Right ventricle myocardium superior (tissue), 1 donor: ENCODE measurements around the gene PHOX2A. TPM values are rescaled to one million over a fixed set of nuclear protein-coding genes. Genes with fewer than 3 reads are reported as not detected.
A peak's percentile ranks its signal among the peaks of the same experiment; 100 is the strongest.

Source experiments
- ATAC-seq: fragments of 200-7000 bp; cut with Tn5 transposase; one replicate; pipeline ENCODE4 v1.9.1; 2020; ENCODE audit warnings: mild to moderate bottlenecking; ENCODE audit not compliant: poor library complexity
- DNase-seq: peaks from one replicate; pipeline ENCODE4 v3.0.0-alpha.2; 2020
- intact Hi-C: fragments of 100-400 bp; cut with DNase I; formaldehyde crosslinking; loops from one replicate; pipeline ENCODE4 v1.11.2; 2022
- total RNA-seq: library from RNA; stranded (reverse); fragmentation: NEBNext Ultra II Directional; extraction: Animal tissue kit (Norgen Biotek cat#: 25700); gene quantifications from one replicate; pipeline ENCODE4 v1.2.1, GENCODE V29; 2021
- donor health status: DM: no; HTN: yes; CAD: no; lungs with severe emphysema.

The PHOX2A gene
- total RNA-seq, 1 donor from 2014 or later, result not detected

DNA sequence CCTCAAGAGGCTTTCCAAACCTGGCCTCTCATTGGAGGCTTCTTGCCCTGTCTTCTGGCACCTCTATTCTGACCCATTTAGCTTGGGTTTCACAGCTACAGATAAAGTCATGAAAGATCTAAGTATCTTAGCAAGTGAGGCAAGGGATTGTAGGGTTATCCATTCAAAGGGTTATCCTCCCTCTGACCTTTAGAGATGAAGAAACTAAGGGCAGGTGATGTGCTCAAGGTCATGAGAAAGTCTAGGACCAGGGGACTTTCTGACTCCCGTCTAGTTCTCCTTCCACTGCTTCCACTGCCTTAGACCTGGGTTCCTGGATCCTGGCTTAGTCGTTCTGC is 7.2 kb downstream of the PHOX2A start:
- ATAC-seq, result no peak
- intact Hi-C loops, result no loop called here
- no peak for DNase-seq

DNA sequence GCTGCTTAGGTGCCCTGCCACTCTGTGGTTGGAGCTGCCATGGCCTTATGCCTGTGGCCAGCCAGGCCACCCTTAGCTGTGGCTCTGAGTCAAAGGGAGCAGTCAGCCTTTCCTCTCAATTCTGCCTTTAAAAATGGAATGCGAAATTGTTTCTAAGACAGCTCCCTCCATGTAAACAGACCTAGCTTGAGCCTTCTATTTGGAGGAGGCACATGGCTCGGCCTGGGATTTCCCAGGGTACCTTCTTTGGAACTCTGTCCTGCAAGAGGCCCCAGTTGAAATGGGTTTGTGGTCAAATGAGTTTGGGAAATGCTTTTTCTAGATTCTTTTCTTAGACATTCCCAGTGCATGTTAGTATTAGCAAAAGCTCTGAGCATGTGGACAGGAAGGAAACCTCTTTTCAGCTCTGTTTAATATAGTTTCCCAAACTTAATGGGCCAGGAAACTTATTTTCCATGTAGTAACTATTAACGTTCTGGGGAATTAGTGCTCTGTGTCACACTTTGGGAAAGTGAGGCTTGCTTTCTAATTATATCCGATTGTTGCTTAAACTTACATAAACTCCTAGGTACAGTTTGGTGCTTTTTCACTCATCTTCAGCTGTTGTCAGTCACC is 7.8 kb downstream of the PHOX2A start:
- ATAC-seq (no peak), DNase-seq (no peak)
- intact Hi-C loops, result no loop called here

DNA sequence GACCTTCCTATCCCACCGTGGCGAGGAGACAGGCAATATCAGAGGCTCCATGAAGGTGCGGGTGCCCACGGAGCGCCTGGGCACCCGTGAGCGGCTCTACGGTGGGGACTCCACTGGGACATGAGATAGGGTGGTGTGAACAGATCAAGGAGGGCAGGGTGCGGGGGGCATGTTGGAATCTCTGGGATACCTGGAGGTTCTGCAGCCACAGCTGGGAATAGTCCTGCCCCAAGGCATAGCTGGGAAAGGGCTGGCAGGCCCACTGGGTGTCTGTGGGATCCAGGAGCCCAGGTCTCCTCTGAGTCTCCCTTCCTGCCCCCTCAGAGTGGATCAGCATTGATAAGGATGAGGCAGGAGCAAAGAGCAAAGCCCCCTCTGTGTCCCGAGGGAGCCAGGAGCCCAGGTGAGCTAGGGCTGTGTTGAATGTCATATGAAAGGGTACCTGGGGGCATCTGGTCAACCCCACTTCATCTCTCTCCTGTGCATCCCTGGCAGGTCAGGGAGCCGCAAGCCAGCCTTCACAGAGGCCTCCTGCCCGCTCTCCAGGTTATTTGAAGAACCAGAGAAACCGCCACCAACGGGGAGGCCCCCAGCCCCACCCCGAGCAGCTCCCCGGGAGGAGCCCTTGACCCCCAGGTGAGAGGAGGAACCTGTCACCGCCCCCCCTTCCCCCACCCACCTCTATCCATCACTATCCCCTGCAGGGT is 8.5 kb downstream of the PHOX2A start:
- no peak for DNase-seq
- no peak for ATAC-seq
- intact Hi-C loops, result no loop called here

DNA sequence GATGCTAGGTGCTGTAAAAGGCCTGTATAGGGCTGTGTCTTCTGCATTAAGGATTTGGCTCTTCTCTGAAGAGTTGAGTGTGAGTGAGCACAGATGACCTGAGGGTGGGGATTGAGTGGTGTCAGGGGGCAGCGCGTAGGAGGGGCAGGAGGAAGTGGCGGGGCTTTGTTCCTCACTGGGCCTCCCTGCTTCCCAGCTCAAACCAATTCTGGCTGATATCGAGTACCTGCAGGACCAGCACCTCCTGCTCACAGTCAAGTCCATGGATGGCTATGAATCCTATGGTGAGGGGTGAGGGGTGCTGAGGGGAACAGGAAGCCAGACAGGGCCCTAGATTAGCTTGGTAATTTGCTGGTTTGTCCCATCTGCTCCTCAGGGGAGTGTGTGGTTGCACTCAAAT is 9.1 kb downstream of the PHOX2A start:
- DNase-seq, result no peak
- intact Hi-C loops, result no loop called here
- ATAC-seq, result no peak

DNA sequence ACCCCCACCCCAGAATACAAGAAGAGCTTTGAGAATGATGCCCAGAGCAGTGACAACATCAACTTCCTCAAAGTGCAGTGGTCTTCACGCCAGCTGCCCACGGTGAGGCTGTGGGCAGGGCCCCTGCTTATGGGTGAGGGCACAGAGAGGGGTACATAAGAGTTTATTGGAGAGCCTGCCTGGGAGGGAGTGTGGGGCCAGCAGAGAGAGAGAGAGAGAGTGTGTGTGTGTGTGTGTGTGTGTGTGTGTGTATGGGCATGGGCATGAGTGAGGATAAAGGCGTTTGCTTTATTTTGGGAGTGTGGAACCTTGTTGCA is 9.5 kb downstream of the PHOX2A start:
- no peak for ATAC-seq
- intact Hi-C loops, result no loop called here
- no peak for DNase-seq

GRCh38 chr11:72233773-72234513 is 10.0 kb downstream of the PHOX2A start:
- intact Hi-C loops, result no loop called here
- DNase-seq, result no peak
- no peak for ATAC-seq

DNA sequence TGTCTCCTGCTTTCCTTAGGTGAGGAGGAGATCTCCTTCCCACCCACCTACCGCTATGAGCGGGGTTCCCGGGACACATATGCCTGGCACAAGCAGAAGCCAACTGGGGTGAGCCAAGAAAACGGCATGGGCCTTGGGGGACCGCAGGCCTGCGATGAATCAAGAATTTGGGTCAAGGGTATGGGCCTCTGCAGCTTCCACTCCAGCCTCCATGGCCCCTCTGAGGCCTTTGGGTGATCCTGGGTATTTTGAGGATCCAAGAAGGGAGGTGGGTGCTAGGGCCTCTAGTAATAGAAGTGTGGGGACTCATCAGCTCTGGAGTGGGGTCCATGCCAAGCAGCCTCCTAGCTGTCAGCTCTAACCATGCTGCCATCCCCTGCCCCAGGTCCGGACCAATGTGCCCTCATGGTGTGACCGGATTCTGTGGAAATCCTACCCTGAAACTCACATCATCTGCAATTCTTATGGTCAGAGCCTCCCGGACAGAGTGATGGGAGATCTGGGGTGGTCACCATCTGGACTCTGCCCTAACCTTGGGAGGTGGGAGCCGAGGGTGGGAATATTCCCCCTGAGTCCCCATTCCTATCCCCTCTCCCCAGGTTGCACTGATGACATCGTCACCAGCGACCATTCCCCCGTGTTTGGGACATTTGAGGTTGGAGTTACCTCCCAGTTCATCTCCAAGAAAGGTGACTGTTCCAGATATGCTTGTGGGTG is 10.8 kb downstream of the PHOX2A start:
- no peak for ATAC-seq

GRCh38 chr11:72232260-72233055 is 11.5 kb downstream of the PHOX2A start:
- intact Hi-C loops, result no loop called here
- DNase-seq (no peak), ATAC-seq (no peak)

More for the DNA sequence above, 10.8 kb downstream of the PHOX2A start:
- DNase-seq, result no peak
- intact Hi-C loops, result no loop called here

- intact Hi-C loops, result no loop called here
- ATAC-seq (peak; percentile 71), DNase-seq (peak; percentile 77)
Observed at GRCh38 chr11:72231396-72232259, 12.3 kb downstream of the PHOX2A start.

DNA sequence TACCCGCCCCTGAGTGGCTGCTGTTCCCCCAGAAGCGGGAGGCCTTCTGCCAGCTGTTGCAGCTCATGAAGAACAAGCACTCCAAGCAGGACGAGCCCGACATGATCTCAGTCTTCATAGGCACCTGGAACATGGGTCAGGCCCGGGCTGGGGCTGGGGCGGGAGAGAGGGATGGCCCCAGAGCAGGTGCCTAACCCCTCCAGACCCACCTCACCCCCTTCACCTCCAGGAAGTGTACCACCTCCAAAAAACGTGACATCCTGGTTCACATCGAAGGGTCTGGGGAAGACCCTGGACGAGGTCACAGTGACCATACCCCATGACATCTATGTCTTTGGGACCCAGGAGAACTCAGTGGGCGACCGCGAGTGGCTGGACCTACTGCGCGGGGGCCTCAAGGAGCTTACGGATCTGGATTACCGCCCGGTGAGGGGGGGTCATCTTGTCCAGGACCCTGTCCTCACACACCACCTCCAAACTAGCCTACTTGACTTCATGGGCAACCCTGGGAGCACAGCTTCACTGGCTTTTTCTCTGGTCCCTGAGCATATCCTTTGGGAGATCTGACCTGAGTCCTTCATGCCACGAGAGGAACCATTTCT is 13.1 kb downstream of the PHOX2A start:
- intact Hi-C loops, result no loop called here
- no peak for ATAC-seq
- DNase-seq, result no peak

DNA sequence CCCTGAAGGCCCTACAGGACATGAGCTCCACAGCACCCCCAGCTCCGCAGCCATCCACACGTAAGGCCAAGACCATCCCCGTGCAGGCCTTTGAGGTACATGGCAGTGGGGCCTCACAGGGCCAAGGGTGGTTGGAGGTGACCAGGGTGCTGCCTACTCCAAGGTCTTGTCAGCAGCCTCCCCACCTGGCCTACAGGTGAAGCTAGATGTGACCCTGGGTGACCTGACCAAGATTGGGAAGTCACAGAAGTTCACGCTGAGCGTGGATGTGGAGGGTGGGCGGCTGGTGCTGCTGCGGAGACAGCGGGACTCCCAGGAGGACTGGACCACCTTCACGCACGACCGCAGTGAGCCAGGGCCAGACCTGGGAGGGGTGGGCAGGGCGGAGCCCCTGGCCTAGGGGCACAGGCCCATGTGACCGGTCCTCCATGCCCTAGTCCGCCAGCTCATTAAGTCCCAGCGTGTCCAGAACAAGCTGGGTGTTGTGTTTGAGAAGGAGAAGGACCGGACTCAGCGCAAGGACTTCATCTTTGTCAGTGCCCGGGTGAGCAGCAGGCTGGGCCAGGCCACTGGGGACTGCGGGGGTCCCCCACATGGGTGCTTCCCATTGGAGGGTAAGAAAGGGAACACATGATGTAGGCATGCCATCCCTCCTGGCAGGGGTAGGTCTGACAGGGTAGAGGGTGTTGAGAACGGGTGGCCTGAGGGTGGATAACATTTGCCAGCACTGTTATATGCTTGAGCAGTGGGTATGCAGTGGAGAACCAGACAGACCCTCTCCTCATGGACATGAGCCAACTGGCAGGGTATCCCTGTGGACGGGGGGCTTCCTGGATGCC is 13.8 kb downstream of the PHOX2A start:
- ATAC-seq, result no peak
- no peak for DNase-seq
- intact Hi-C loops, result no loop called here

GRCh38 chr11:72229336-72229924 is 14.5 kb downstream of the PHOX2A start:
- intact Hi-C loops, result no loop called here
- DNase-seq (no peak), ATAC-seq (no peak)

DNA sequence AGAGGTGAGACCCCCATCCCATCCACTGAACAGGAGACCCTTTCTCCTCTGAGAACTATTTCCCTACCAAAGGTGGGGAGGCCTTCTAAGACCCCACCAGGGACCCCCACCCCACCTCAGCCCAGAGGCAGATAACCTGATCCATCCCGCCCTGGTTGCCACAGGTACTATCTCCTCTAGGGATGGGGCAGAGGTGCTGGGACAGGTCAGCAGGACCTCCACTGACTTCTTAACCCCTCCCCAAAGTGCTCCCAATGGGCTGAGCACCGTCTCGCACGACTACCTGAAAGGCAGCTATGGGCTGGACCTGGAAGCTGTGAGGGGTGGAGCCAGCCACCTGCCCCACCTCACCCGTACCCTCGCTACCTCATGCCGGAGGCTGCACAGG is 15.1 kb downstream of the PHOX2A start:
- no peak for ATAC-seq
- intact Hi-C loops, result no loop called here
- DNase-seq, result no peak

- ATAC-seq (no peak), DNase-seq (no peak)
- intact Hi-C loops, result no loop called here
Observed at GRCh38 chr11:72228229-72228843, 15.6 kb downstream of the PHOX2A start.

DNA sequence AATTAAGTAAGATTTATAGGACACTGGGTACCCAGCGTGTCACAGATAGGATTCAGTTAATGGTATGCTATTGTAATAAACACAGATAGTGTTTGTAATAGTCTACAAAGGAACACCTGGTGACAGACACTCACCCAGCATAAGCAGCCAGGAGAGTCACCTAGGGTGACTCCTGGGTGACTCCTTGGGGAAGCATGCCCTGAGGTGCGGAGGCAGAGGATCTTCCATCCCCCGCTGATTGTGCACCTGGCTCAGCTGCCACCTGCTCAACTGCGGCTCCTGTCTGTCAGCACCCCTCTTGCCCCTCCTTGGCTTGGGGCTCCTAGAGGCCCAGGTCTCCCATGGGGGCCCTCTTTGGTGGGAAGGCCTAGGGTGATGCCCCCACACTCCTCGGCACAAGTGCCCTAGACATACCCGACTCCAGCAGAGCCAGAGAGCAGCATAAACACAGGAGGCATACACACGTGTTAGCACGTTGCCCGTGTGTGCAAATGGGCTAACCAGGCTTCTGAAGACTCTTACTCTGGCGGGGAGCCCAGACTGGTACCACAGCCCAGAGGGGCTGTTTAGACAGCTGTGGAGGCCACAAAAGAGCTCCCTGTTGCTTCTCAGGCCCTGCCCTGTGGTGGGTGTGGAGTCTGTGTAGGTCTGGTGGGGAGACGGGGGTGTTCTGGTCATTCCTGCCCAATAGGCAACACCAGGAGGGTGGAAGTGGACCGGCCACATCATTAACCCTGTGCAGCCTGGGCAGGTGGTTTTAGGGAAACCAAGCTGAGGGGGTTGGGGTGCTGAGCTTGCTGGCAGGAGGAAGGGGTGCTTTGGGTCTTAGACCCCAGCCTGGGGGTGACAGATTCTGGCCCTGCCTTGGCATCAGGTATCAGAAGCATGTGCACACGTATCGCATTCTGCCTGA is 16.4 kb downstream of the PHOX2A start:
- no peak for ATAC-seq

More for the DNA sequence above, 16.4 kb downstream of the PHOX2A start:
- DNase-seq, result no peak
- intact Hi-C loops, result no loop called here
